Measurements from ENCODE around the gene TGFB2.

The TGFB2 gene

GRCh38 chr1:218492874-218493273 is 147.7 kb downstream of the TGFB2 start:
- TF ChIP-seq CTCF (IDR thresholded peaks at IDR 0.05; ENCODE audit: control extremely low read depth, extremely low read depth, low read depth, missing control alignments) = no peak
- CTCF ChIA-PET = no interaction called here
- POLR2A ChIA-PET = no interaction called here
- DNase-seq (ENCODE audit: extremely low spot score) = no peak

- no peak for TF ChIP-seq CTCF (IDR thresholded peaks at IDR 0.05; ENCODE audit: control extremely low read depth, extremely low read depth, low read depth, missing control alignments)
- POLR2A ChIA-PET = no interaction called here
- CTCF ChIA-PET = no interaction called here
- DNase-seq (ENCODE audit: extremely low spot score) = no peak
Measured at GRCh38 chr1:218493986-218494385, 148.8 kb downstream of the TGFB2 start.

Data from GM10248 (cell line).